ENCODE measurements around the gene SHISA9. TPM values are rescaled to one million over a fixed set of nuclear protein-coding genes. Genes with fewer than 3 reads are reported as not detected.

Gene SHISA9
- total and polyA plus RNA-seq, 2 donors (not counting 1 experiment from before 2014, with no cell fraction given) = 0.03 to 0.07 TPM

DNA sequence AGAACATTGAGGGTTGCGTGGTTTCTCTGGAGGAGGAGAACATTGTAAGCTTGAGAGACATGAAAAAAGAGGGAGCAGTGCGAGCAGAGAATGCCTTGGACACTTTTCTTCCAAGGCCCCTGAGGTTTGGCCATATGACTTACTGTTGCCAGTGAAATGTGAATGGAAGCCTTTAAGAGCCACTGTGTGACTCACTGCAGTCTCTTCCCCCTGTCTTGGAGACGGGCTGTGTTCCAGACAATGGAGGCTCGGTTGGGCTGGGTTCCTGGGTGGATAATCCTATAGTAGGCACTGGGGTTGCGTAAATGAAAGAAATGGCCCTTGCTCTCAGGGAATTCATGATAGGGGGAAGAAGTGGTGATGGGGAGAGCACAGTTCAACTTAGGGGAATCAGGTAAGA lies 75.5 kb downstream of the SHISA9 start:
- intact Hi-C loops (cut with micrococcal nuclease) = no loop called here
- Mint-ChIP-seq H3K4me1 (no peaks in the 10 kb centered on the region), H3K27ac (no peak overlapping the region), H3K9me3 (ENCODE audit: insufficient read depth) (no peaks in the 10 kb centered on the region), H3K27me3 (peaks cover 3% of the 10 kb centered on the region), H3K4me3 (no peak overlapping the region)
- ATAC-seq (ENCODE audit: low read depth) (no peak), DNase-seq (no peak)
- Histone ChIP-seq H3K4me2 (replicated peaks; ENCODE audit: low read depth, low read length, poor library complexity, severe bottlenecking) (no peak overlapping the region), H3K4me1 (ENCODE audit: control insufficient read depth in 2 of 2, insufficient read depth in 2 of 2, low read length in 2 of 2) (no peaks in the 10 kb centered on the region), H4K20me1 (ENCODE audit: control insufficient read depth, insufficient read depth, low read length, poor library complexity, severe bottlenecking) (no peaks in the 10 kb centered on the region), H2AFZ (ENCODE audit: insufficient read depth, low read depth, low read length, poor library complexity, severe bottlenecking) (no peak overlapping the region), H3K9me3 (ENCODE audit: control extremely low read depth in 1 of 3, control insufficient read depth in 2 of 3, insufficient read depth in 1 of 3, low read length in 2 of 3) (peaks cover 0 to 10% (median 0%) of the 10 kb centered on the region in 3 donors), H3K4me3 (ENCODE audit: control extremely low read depth in 1 of 5, extremely low read depth in 1 of 5, insufficient read depth in 1 of 5, low read depth in 2 of 5, low read length in 4 of 5) (no peak overlapping the region), H3K27me3 (replicated peaks in 1 of 4; ENCODE audit: control extremely low read depth in 1 of 4, control insufficient read depth in 3 of 4, insufficient read depth in 4 of 4, low read length in 3 of 4) (peaks cover 0 to 3% (median 0%) of the 10 kb centered on the region in 4 experiments), H3K9ac (ENCODE audit: low read length) (no peak overlapping the region), H3K79me2 (ENCODE audit: control insufficient read depth, insufficient read depth, low read length) (no peaks in the 10 kb centered on the region), H3K27ac (ENCODE audit: low read length in 2 of 2) (no peak overlapping the region), H3K36me3 (replicated peaks in 1 of 2; ENCODE audit: control extremely low read depth in 1 of 2, control insufficient read depth in 1 of 2, extremely low read depth in 1 of 2, insufficient read depth in 2 of 2, low read length in 1 of 2) (no peaks in the 10 kb centered on the region)
- ChIA-PET POLR2A (no interaction called here), CTCF (no interaction called here)
- 79% methylated on average over 3 of the region's 5 CpGs for WGBS (ENCODE audit: insufficient coverage)
- TF ChIP-seq, protein P1, sequence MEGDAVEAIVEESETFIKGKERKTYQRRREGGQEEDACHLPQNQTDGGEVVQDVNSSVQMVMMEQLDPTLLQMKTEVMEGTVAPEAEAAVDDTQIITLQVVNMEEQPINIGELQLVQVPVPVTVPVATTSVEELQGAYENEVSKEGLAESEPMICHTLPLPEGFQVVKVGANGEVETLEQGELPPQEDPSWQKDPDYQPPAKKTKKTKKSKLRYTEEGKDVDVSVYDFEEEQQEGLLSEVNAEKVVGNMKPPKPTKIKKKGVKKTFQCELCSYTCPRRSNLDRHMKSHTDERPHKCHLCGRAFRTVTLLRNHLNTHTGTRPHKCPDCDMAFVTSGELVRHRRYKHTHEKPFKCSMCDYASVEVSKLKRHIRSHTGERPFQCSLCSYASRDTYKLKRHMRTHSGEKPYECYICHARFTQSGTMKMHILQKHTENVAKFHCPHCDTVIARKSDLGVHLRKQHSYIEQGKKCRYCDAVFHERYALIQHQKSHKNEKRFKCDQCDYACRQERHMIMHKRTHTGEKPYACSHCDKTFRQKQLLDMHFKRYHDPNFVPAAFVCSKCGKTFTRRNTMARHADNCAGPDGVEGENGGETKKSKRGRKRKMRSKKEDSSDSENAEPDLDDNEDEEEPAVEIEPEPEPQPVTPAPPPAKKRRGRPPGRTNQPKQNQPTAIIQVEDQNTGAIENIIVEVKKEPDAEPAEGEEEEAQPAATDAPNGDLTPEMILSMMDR (IDR thresholded peaks at IDR 0.05) = no peak
- no peak for TF ChIP-seq EZH2 (IDR thresholded peaks at IDR 0.05; ENCODE audit: borderline replicate concordance, insufficient read depth, low read depth, low read length, poor library complexity, severe bottlenecking)

DNA sequence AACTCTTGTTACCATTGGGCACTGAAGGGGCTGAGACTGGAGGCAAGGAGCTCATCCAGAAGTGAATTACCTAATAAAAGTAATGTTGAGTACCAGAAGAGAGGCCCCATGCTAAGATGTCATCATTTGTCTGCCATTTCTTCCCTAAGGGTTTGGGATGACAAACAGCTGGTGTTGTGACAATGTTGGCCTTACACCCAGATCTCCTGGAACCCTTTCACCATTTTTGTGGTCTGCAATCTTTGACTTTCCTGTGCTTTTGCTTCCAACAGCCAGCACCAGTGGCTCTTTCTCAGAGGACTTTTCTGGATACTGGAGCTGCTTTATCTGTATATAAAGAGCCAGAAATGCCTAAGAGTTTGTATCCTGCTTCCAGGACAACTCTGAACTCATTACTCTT lies 84.1 kb downstream of the SHISA9 start:
- ChIA-PET POLR2A (no interaction called here), CTCF (no interaction called here)
- H3K4me3 ChIP-seq (ENCODE audit: control extremely low read depth in 1 of 5, extremely low read depth in 1 of 5, insufficient read depth in 1 of 5, low read depth in 2 of 5, low read length in 4 of 5) = no peak overlapping the region
- ATAC-seq (ENCODE audit: low read depth) = no peak
- no peaks in the 10 kb centered on the region for H3K79me2 ChIP-seq (ENCODE audit: control insufficient read depth, insufficient read depth, low read length)
- intact Hi-C loops (cut with micrococcal nuclease) = no loop called here
- no peaks in the 10 kb centered on the region for H3K36me3 ChIP-seq (replicated peaks in 1 of 2; ENCODE audit: control extremely low read depth in 1 of 2, control insufficient read depth in 1 of 2, extremely low read depth in 1 of 2, insufficient read depth in 2 of 2, low read length in 1 of 2)
- no peak overlapping the region for H3K9ac ChIP-seq (ENCODE audit: low read length)
- no peak for TF ChIP-seq EZH2 (IDR thresholded peaks at IDR 0.05; ENCODE audit: borderline replicate concordance, insufficient read depth, low read depth, low read length, poor library complexity, severe bottlenecking)
- TF ChIP-seq, protein P1 (IDR thresholded peaks at IDR 0.05) = no peak
- no peak overlapping the region for H3K4me2 ChIP-seq (replicated peaks; ENCODE audit: low read depth, low read length, poor library complexity, severe bottlenecking)
- H3K4me1 Mint-ChIP-seq = no peaks in the 10 kb centered on the region
- H3K4me1 ChIP-seq (ENCODE audit: control insufficient read depth in 2 of 2, insufficient read depth in 2 of 2, low read length in 2 of 2) = no peaks in the 10 kb centered on the region
- no peaks in the 10 kb centered on the region for H4K20me1 ChIP-seq (ENCODE audit: control insufficient read depth, insufficient read depth, low read length, poor library complexity, severe bottlenecking)
- no peak overlapping the region for H3K27ac ChIP-seq (ENCODE audit: low read length in 2 of 2)
- no peak overlapping the region for H3K4me3 Mint-ChIP-seq
- H2AFZ ChIP-seq (ENCODE audit: insufficient read depth, low read depth, low read length, poor library complexity, severe bottlenecking) = no peak overlapping the region
- no peaks in the 10 kb centered on the region for H3K27me3 Mint-ChIP-seq
- DNase-seq = no peak
- no peaks in the 10 kb centered on the region for H3K9me3 Mint-ChIP-seq (ENCODE audit: insufficient read depth)
- no peak overlapping the region for H3K27ac Mint-ChIP-seq
- H3K27me3 ChIP-seq (replicated peaks in 1 of 4; ENCODE audit: control extremely low read depth in 1 of 4, control insufficient read depth in 3 of 4, insufficient read depth in 4 of 4, low read length in 3 of 4) = no peaks in the 10 kb centered on the region
- peaks cover 0 to 10% (median 0%) of the 10 kb centered on the region in 3 donors for H3K9me3 ChIP-seq (ENCODE audit: control extremely low read depth in 1 of 3, control insufficient read depth in 2 of 3, insufficient read depth in 1 of 3, low read length in 2 of 3)
